ENCODE measurements around the gene RNF217. TPM values are rescaled to one million over a fixed set of nuclear protein-coding genes. Genes with fewer than 3 reads are reported as not detected.
A peak's percentile ranks its signal among the peaks of the same experiment; 100 is the strongest.
"Not testable (repeated sequence)": the region's sequence is repeated elsewhere in the genome, so short reads cannot be mapped to it uniquely, and the experiment has no call there.

Gene RNF217
- total RNA-seq, 1 donor from 2014 or later = 42.2 TPM

DNA sequence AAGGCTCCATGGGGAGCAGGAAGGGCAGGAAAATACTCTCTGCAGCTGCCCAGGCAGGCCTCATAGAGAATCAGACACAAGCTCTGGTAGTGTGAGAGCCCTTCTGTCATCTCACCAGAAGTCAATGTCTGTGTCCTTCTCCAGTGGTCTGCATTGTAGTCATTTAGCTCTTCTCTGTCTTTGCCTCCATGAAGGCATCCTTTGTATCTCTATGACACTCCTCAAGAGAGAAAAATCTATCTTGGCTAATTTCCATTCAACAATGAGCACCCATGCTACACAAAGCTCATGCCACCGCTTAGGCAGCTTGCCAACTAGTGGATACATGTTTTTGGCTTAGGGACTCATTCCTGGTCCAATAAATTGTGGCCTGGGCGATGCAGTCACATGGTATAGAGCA is 92.1 kb downstream of the RNF217 start:
- no peak for DNase-seq

DNA sequence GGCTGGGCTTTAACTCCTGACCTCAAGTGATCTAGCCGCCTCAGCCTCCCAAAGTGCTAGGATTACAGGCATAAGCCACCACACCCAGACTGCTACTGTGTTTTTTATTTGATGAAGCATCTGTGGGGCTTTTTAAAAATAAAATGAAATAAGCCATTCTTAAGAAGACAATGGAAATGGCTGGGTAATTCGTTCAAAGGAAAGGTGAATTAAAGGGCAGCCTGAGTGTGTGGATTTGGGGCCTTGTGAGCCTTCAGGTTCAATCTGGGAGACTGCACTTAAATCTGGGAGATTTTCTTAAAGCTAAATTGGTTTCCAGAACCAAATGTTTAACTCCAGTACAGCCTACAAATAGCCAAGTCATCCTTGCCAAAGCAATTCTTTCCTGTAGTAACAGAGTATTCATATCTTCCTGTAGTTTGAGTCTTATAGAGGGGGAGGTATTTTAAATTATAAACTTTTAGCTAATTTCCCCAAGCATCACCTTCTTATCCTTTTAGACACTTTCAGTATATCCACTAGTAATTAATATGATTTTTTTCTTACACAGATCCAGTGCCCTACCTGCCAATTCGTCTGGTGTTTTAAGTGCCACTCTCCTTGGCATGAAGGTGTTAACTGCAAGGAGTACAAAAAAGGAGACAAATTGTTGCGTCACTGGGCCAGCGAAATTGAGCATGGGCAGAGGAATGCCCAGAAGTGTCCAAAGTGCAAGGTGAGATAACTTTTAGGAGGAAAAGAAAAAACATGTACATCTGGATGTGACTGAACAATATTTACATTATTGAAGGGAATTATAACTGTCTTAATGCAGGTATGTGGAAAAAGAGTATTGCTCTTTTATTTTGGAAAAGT is 95.4 kb downstream of the RNF217 start:
- DNase-seq = no peak

DNA sequence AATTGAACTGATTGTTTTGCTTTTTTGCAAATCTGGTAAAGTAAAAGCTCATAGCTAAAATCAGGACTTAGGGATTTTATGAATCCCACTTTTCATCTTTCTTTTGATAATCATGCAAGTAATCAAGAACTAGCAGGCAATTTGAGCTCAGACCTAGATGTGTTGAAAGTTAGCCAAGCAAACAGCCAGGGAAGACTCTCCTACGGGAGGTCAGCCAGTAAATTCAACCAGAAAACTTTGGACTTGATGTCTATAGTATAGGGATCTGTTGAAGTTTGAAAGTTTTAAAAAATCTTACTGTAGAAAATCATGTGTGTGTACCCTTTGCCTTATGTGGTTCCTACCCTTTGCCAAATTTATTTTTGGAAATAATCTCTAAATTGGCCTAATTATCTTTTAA is 96.3 kb downstream of the RNF217 start:
- no peak for DNase-seq

DNA sequence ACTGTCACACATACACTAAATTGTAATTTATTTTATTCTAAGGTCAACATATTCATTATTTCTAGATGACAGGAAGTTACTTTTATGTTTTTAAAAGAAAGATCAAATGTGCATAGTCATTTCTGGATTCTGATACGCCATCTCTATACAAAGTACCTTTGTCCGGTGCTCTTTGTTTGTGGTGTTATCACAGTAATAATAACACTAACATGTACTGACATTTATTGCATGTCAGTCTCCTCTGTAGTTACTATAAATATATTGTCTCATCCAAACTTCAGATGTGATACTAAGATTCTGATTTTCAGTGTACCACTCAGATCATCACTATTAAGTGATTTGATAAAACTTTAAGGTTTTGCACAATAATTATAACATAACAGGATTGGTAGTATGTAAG is 101.1 kb downstream of the RNF217 start:
- DNase-seq = no peak

DNA sequence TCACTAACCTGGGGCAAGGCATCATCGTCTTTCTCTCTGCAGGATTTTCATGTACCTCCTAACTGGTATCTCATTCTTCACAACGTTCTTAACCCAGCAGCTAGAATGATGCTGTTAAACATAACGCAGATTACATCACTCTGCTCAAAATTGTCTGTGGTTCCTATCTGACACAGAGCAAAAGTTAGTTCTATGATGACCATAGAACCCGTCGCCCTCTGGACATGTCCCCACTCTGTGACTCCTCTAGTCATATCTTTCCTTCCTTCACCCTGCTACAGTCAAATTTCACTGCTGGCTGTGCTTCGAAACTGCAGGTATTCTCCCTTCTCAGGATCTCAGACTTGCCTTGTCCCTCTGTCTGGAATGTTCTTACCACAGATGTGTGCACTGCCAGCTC is 103.9 kb downstream of the RNF217 start:
- DNase-seq = no peak

DNA sequence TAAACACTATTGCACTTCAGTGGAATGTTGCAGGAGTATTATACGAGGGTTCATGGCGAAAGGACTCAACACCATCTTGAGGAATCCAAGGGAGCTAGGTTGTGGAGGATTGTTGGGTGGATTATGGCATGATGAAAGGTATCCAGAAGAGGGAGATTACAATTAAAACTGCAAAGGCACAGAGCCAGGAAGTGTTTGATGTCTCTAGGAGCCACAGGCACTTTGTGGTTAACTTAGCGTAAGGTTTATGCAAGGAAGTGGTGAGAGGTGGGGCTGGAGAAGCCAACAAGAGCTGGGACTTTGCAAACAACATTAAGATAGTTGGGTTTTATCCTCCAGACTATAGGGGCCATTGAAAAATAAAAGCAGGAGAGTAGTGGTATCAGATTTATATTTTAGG is 104.7 kb downstream of the RNF217 start:
- no peak for DNase-seq

DNA sequence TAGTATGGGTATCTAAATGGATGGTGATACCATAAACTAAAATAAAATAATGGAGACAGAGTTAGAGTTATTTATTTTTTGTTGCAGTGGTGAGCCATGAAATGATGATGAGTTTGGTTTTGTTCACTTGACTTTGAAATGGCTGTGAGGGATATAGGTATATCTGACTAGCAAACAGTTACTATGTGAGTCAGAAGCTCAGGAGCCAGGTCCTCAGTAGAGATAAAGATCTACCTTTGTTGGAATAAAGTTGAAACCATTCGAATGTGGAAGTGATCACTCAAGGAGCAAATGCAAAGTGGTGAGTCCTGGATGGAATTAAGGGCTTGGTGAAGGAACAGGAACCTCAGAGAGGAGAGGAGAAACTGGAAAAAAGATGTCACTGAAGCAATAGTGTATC is 105.3 kb downstream of the RNF217 start:
- DNase-seq = no peak

DNA sequence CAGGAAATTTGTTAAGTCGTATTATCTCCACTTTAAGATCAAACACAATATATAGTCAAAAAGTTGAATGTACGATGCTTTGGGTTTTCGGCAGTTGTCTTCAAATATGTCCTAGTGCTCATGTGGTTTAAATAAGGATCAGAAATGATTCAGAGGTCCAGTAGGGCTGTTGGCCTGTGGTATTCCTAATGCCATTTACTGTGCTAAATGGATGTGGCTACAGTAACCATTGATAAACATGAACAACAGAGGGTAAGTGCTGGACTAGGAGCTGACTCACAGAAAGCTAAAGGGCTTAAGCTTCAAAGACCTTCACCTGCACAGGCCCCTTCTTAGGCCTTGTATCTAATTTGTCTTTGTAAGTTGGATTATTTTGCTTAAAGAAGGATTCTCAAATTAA is 110.8 kb downstream of the RNF217 start:
- no peak for DNase-seq

DNA sequence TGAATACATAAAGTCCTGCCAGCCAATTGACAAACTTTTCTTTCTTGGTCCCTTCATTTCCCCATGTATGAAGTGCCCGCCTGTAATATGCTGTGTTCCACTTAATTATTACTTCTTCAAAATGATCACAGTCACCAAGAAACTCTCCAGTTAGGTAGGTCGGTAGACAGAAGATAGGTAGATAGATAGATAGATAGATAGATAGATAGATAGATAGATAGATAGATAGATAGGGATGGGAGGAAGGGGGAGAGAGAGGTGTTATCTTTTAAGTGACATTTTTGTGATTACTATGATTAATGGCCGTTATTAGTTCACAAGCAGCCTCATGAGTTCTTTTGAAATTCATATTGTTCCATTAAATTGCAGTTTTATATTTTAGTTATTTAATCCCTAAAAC is 111.9 kb downstream of the RNF217 start:
- no peak for DNase-seq

DNA sequence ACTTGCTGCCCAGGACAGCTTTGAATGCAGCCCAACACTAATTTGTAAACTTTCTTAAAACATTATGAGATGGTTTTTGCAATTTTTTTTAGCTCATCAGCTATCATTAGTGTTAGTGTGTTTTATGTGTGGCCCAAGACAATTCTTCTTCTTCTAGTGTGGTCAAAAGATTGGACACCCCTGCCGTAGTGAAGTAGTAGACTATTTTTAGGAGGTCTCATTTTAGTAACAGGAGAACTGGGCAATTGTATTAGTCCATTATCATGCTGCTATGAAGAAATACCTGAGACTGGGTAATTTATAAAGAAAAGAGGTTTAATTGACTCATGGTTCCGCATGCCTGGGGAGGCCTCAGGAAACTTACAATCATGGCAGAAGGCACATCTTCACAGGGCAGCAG is 112.8 kb downstream of the RNF217 start:
- not testable (repeated sequence) for DNase-seq

DNA sequence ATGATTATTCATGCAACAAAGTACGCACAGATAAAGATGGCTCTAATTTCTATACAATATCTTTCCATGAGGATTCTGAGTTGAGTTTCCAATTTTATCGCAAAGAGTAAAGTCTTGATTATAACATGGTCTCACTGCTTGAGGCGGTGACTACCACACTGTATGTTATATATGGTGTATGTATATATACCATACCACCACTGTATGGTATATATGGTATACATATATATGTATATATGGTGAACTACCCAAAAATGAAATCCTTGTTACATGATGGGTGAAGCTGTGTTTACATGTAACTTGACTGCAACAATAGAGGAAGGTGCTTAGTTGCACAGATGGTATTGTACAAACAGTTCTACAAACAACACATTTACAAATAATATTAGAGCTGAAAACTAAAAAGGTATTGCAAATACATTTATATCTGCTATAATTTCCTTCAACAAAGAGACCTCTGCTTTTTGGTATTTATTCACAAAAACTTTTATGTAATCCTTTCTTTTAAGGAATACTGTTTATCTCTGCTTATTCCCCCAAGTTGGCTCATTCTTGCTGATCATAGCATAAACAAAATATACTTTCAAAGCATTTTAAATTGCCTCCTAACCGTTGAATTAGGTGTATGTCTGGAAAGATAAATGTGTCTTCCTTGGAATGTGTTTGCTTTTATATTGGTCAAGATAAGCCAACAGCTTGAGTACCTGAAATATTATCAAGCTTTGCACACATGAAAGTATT is 113.7 kb downstream of the RNF217 start:
- no peak for DNase-seq

DNA sequence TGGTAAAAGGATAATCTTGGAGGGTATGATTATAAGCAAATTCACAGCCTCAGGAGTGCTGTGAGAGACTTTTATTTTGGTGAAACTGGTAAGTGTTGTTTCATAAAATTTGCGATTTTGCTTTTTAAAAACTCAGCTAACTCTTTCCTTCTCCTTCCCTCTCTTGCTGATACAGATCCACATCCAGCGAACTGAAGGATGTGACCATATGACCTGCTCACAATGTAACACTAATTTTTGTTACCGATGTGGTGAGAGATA is 114.2 kb downstream of the RNF217 start:
- DNase-seq = no peak

DNA sequence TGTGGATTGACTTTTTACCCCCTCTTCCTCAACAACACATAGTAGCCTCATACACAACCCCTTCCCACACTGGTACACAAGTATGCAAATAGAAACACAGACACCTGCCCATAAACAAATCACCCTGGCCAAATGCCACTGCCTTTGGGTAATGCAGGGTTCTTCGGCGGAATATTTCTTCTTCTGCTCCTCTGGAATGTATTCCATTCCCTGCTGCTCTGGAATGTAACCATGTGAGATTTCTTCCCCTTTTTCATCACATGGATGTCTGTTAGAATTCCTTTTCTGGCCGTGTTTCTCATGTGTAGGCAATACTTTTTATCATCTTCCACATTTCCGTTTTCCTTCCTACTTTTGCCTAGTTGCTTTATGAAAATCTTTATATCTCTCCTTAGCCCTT is 115.2 kb downstream of the RNF217 start:
- DNase-seq = no peak

DNA sequence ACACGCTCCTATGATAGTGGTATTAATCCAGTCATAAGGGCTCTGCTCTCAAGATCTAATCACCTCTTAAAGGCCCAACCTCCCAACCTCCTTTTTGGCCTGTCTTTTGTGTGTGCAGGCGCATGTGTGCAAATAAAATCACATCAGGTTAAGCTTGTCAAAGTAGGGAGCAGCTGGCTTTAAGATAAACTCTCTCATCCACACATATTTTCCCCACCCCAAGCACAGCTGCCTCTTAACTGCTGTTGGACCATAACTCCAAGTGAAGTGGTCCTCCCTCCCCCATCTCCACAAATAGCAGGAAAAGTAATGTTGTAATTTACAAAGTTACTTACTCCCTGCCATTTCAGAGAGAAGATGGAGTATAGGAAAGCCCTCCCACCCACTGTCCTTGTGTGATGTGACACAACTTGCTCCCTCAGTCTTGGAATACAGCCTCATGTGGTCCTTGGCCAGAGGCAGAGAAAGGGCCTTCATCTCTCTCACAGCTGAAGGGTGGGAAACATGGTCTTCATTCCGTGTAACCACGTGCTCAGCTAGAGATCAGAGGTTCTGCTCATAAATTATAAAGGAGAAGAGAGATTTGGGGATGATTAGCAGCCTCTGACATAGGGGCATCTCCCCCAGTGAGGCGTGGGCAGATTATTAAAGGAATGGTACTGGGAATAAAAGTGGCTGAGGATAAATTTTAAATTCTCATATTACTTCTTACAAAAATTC is 116.5 kb downstream of the RNF217 start:
- DNase-seq = peak; percentile 57

DNA sequence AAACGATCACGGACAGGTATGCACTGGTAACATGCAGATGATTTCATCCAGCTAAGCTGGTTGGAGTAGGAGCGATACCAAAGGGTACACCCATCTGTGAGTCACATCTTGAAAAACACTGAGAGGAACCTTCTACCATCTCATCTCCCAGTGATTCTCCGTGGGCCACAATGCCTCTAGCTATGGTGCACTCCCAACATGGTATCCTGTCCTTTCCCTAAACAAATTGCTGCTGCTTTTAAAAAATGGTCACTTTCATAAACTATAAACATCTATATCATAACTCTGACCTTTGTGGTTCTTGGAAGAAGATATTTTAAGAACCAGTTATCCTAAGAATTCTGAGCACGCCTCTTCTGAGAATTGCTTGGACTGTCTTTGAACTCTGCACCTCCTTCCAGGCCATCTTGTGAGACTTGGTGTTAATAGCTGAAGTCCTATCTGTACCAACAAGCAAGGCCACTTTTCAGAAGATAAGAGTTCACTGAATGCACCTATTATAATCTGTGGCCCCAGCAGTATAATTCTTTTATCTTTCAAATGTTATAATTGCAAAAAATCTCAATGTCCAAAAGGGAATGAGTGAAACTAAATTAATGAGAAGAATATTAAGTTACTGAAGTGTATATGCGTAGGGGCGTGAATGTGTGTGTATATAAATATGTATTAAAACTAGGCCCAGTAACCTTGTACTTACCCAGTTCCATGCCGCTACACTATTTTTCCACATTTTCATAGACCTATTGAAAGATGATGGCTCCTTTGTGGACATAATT is 120.9 kb downstream of the RNF217 start:
- no peak for DNase-seq

DNA sequence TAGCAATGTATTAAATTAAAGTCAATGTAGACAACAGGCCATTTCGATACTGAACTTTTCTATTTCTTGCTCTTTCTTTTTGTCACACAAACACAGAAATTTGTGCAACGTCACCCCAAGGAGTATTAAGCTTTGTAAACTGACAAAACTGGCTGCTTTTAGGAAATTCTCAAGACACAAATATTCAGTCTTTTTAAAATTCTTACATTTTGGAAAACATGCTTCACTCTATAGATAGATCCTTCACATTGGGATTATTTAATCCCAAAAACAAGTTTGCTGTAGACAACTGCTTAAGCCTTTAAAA is 121.4 kb downstream of the RNF217 start:
- DNase-seq = no peak

DNA sequence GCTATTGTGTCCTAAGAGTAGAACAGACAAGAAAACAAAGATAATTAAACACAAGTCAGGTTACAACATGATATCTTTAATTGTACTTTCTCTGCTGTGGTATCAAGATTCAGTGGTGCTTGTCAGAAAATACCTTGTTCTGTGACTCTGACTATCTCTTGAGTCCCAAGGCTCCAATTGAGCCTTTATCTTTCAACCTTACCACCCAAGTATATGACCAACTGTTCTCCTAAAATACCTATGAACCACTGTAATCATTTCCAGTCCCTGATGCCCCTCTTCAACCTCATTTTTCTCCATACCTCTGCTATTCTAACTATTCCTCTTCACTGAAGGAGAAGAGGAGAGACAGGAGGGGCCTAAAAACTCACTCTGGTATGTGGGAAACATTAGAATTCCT is 124.5 kb downstream of the RNF217 start:
- DNase-seq = no peak

DNA sequence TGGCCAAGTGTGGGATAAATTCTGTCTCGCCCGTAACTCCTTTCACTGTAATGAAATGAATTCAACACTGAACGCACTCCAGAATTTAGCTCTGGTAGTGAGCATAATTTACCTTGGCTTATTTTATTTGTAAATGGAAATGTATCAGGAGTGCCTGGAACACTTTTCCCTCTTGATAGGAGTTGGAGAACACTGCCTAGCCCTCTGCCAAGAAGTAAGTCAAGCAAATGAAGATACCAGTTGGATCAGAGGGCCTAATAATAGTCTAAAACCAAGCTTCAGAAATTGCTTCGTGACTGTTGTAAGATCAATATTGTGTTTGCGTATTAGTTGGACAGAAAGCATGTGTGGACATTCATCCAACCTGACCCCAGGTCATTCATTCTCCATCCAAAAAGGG is 126.7 kb downstream of the RNF217 start:
- DNase-seq = no peak

DNA sequence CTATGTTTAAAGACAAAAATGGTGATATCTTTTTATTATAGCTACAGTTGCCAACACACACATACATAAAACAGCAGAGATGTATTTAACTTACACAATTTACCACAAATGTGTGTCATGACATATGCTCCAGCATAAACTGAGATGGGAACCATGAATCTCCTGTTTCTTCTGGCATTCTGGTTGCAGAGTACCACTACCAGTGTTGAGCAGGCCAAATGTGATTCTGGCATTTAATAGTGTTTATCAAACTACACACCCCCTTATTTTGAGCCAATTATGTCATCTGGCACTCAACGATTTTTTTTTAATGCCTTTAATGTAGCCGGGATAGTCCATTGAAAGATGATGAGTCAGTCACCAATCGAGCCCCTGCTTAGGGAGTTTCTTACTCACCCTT is 132.3 kb downstream of the RNF217 start:
- DNase-seq = no peak

DNA sequence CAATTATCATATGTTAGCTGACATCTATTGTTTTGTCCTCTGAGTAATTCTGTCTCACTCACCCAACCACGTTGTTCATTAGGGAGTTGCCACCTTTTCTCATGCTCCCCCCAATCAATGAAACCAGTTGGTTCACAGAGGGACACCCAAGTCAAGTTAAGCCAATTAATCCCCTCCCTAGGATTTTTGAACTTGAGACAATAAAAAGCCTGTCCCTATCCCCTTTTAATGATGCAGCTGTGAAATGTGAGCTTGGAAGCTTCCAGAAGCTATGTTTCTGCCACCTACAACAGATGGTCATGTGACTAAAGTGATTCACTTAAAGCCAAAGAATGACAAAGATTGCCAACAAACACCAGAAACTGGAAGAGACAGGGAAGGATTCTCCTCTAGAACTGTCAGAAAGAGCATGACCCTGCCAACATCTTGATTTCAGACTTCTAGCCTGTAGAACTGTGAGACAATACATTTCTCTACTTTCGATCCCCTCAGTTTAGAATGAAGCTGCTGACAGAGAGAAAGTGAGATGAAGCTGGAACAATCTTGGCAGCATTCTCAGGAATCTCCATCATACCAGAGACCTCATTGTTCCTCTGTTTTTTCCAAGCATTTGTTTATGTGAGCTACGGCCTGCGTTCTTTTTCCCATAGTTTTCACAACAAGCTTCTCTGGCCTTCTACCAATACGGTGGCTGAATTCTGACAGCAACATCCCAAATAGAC is 133.5 kb downstream of the RNF217 start:
- peak; percentile 62 for DNase-seq

DNA sequence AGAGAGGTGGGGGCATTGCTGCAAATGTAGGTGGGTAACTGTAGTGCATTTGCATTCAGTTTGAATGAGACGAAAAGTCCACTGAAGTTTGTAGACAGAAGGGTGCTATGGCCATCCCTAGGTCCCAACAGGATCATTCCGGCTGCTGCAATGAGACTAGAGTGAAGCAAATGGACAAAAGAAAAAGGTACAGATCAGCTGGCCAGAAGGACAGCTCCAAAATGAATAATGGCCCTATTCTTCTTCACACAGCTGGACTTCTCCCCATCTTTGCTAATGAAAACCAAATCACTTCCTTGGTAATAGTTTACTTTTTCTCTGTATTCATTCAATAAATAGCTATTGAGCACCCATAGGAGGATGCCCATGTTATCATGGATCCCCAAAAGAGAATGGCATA is 134.9 kb downstream of the RNF217 start:
- no peak for DNase-seq

DNA sequence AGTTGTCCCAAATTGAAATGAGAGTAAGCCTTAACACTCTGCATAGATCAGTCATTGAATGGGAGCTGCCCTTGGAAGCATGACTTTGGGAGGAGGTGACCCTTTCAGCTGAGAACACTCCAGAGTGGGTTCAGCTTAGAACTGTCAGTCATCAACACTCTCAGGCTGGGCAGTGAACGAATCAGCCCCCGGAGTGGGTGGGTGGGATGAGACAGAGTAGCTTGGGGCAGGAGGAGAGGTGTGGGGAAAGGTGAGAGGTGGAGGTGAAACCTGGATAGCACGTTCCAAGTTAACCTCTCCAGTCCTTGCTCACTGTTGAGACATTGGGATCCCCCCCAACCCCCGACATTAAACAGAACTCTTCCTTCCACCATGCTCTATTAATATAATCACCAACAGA is 136.0 kb downstream of the RNF217 start:
- DNase-seq = no peak

All from tongue (tissue), 2 donors.